Measurements from ENCODE around the gene SLC6A3.
"Not testable (repeated sequence)": the region's sequence is repeated elsewhere in the genome, so short reads cannot be mapped to it uniquely, and the experiment has no call there.

The SLC6A3 gene

DNA sequence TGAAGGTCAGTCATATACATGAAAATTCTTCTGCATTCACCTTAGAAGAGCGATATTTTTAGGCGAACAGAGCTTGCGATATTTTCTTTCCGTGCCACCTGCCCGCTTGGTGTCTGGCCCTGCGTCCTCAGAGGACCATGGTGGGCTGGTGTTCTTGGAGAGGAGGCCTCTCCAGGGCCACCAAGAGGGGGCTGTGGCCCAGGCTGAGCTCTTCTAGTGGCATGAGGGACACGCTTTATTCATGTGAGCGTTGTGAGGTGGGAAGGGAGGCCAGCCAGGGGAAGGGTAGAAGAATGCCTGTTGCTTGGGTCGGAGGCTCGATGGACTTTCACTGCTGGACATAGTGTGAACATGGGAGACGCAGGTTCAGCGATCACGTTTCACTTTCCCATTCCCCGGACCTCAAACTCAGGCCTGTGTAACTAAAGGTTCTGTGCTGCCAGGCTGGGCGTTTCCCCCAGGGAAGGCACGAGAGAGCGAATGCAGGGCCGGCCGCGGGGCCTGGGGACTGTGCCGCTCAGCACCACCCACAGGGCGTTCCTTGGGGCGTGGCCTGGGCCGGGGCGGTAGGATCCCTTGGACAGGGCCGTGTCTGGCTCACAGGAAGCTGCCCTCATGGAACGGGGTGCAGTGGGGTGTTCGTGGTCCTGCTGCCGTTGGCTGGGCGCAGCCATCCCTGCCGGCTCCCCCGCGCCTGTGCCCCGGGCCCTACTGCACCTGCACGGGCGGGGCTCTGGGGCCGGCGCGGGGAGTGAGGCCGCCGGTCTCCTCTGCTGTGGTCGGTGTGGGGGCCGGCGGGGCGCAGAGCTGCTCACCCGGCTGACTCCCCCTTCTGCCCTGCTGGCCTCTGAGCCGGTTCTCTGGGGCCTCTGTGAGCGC lies 59.6 kb downstream of the SLC6A3 start:
- peak; percentile 64 for DNase-seq

- DNase-seq = no peak
These were observed 60.7 kb downstream of the SLC6A3 start for GRCh38 chr5:1384521-1384920.

- no peak for DNase-seq
These were observed 61.3 kb downstream of the SLC6A3 start for GRCh38 chr5:1383886-1384401.

GRCh38 chr5:1383344-1383743 lies 61.9 kb downstream of the SLC6A3 start:
- DNase-seq = no peak

DNA sequence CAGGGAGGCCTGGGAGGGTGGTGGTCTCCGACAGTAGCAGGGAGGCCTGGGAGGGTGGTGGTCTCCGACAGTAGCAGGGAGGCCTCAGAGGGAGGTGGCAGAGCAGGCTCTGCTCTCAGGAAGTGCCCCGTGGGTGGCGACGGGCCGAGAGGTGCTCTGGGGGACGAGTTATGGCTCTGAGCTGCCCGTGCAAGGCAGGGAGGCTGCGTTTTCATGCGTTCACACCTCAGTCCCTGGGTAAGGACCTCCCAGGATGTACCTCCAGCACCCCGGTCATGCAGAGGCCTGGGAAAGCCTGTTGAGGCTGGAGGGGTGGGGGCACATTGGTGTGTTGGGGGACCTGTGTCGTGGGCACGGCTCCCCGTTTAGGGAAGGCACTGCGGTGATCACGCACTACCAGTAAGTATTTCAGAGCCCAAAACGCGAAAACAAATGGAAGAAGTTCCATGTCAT lies 63.0 kb downstream of the SLC6A3 start:
- DNase-seq = no peak

- DNase-seq = no peak
These were observed 63.6 kb downstream of the SLC6A3 start for GRCh38 chr5:1381370-1382247.

DNA sequence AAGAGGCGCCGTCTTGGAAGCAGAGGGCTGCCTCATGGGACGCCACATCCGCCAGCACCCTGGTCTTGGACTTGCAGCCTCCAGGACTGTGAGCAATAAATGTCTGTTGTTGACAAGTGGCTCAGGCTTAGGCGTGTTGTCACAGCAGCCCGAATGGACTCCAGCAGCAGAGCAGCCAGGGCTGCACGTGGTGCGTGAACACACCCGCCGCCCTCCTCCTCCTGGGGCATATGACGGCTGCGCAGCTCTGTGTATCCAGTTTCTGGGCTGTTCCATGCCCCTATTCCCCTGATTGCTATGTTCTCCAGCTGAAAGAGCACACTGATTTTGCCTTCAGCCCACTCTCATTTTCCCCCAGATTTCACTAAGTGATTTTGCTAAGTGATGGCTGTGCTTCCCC lies 64.3 kb downstream of the SLC6A3 start:
- peak; percentile 28 for DNase-seq

DNA sequence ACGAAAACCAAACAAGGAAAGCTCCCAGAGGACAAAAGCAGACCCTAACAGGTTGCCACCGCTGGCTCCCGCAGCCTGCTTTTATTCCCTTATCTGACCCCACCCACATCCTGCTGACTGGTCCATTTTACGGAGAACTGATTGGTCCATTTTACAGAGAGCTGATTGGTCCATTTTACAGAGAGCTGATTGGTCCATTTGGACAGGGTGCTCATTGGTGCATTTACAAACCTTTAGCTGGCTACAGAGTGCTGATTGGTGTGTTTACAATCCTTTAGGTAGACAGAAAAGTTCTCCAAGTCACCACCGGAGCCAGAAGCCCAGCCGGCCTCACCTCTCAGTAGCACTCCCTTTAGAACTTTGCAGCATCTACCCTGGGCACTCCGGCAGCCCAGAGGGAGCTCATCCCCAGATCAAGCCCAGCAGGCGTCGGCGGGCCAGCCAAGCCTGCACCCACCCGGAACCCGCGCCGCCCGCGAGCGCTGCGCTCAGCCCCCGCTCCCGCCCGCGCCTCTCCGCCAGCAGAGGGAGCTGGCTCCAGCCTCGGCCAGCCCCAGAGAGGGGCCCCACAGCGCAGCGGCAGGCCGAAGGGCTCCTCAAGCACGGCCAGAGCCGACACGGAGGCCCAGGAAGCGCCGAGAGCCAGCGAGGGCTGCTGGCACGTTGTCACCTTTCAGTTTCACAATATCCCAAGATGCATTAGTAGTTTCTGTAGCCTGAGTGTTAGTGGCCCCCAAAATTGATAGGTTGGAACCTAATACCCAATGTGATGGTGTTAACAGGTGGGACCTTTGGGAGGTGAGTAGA lies 65.0 kb downstream of the SLC6A3 start:
- peak; percentile 32 for DNase-seq

DNA sequence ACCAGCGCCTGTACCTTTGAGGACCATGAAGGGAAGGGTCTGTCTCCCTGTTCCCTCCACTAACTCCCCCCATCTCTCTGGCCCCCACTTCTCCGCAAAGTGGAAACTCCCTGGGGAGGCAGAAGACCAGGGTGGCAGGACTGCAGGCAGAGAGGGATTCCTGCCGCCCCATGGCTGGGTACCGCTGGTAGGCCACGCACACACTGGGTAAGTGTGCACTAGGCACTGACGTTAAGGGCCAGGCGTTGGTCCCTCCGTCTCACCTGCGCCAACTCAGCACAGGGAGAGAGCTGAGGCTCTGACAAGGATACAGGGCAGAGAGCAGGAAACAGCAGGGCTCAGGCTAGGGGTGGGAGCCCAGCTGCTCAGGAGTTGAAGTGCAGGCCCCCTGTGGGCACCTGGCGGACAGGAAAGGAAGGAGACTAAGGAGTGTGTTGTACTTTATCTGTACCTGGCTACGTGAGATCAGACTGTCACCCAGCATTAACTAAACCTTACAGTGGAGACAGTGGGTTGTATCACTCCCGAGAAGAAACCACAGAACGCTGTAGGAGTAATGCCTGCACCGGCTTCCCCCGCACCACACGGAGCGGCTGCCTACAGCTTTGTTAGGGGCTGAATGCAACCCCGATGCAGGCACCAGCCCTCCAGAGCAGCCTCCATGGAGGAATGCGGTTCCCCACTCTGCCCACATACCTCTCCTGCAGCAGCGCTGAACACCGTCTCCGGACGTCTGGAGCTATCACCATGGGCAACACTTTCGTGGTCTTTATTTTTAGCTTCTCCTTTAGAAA lies 66.2 kb downstream of the SLC6A3 start:
- DNase-seq = no peak

DNA sequence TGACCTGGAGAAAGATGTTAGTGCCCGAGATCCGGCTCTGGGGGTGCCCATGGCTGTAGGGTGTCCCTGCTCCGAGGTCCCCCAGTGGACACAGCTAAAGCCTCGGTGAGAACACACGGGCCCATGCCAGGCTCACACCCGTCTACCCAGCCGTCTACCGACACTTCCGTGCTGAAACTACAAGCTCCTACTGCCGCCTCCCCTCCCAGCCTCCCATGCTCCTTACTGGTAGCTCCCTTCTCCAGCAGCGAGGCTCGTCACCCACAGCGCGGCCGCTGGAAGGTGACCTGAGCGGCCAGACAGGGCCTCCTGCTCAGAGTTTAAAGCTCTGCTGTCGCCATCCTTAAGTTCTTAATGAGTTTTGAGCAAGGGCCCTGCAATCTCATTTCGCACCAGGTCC lies 67.1 kb downstream of the SLC6A3 start:
- DNase-seq = no peak

DNA sequence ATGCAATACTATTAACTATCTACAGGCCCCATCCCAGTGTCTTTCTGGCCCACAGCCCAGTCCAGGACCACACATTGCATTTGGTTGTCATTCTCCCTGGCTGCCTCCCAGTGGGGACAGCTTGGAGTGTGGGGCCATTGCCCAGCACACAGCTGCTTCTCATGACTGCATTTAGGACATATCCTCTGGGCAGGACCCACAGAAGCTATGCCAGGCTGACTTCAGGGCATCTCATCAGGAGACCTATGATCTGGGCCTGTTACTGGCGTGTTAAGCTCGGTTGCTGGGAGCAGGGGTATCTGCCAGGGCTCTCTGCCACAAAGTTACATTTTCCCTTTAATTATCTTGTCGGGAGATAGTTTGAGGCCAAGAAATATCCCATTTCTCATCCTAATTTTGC lies 68.3 kb downstream of the SLC6A3 start:
- no peak for DNase-seq

DNA sequence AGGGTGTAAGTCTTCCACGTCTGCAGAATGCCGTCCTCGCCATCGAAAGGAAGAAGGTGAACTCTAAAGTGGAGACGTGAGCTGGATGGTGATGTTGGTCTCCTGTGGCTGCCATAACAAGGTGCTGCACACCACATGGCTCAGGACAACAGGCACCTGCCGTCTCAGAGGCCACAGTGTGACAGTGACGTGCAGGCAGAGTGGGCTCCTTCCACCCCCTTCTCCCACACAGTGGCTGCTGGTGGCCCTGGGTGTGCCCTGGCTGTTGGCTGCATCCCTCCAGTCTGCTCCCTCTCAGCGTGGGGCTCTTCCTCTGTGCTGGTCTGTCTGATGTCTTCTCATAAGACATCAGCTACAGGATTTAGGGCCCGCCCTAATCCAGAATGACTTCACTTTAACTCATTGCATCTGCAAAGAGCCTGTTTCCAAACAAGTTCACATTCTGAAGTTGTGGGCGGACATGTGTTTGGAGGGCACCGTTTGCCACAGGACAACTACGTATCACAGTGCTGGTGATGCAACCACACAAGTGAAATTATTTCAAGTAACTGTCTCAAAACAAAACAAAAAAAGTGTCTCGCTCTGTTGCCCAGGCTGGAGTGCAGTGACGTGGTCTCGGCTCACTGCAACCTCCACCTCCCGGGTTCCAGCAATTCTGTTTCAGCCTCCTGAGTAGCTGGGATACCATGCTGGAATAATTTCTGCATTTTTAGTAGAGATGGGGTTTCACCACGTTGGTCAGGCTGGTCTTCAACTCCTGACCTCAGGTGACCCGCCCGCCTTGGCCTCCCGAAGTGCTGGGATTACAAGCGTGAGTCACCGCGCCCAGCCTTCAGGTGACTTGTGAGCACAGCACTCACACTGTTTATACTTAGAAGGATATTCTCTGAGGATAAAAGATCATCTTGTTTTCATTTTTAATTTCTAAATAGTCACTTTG lies 69.1 kb downstream of the SLC6A3 start:
- DNase-seq = no peak

DNA sequence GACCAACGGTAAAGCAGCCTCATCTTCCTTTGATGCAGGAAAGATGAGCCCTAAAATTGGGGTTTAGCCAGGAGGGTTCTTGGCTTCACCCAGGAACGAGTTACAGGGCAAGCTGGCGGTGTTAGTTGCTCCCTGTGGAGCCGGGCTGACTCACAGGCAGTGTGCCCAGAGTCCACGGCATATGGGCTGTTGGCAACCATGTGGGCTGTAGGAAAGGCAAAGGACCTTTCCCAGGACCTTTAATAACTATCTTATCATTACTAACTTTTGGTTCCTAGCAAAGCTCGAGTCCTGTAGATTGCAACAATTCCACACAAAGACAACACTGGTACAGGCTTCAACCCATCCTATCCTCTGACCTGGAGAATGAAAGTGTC lies 70.6 kb downstream of the SLC6A3 start:
- no peak for DNase-seq

GRCh38 chr5:1374030-1374678 lies 71.1 kb downstream of the SLC6A3 start:
- DNase-seq = no peak

DNA sequence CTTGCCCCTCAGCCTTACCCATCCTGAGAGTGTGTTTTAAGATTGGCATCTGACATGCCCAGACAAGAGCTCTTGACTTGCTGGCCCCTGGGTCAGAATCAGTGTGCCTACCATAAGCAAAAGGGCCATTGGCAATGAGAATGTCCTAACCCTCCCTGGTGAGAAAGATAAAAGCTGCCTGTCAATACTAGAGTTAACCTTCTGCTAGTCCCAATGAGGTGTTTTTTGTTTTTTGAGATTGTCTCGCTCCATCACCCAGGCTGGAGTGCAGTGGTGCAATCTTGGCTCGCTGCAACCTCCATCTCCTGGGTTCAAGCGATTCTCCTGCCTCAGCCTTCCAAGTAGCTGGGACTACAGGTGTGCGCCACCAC lies 73.3 kb downstream of the SLC6A3 start:
- DNase-seq = not testable (repeated sequence)

DNA sequence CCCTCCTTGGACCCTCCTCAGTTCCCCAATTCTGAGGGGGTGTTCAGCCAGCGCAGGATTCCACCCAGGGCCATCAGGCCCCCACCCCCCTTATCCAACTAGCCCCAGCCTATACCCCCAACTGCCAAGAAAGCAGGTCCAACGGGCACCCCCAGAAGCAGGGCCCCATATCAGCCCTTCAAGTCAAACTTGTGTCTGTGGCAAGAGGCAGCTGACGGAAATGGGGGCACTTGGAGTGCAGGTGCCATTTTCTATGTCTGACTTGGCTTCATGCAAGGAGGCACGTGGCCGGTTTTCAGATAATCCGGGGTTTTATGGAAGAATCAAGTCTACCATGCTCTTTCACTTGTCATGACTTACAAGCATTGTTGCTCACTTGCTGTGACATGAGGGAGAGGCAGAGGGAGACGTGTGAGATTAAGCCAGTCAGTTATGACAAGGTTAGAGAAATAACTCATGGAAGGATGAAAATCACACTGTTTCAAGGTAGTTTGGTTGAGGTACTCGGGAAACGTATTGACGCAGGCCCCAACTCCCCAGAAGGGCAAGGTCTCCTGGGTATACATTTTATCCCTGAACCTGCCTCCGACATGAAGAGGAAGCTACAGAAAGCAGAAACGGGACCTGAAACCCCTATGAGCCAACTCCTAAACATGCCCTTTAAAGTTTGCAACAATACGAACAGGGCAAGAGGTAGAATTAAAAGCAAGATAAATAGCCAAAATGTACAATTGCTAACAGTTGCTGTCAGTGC lies 73.8 kb downstream of the SLC6A3 start:
- no peak for DNase-seq

- no peak for DNase-seq
These were observed 75.2 kb downstream of the SLC6A3 start for GRCh38 chr5:1370006-1370405.

DNA sequence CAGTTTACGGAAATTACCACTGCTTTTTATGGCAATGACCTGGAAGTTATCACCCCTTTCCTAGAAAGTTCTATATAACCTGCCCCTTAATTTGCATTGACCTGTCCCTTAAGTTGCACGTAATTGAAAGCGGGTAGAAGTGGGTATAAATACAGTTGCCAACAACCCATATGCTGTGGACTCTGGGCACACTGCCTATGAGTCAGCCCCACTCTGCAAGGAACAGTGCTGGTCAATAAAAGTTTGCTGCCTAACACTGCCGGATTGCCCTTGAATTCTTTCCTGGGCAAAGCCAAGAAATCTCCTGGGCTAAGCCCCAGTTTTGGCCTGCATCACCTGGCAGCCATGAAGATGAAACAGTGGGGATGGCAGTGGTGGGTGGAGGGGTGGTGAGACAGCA lies 76.5 kb downstream of the SLC6A3 start:
- no peak for DNase-seq

- DNase-seq = no peak
These were observed 77.0 kb downstream of the SLC6A3 start for GRCh38 chr5:1368236-1368635.

DNA sequence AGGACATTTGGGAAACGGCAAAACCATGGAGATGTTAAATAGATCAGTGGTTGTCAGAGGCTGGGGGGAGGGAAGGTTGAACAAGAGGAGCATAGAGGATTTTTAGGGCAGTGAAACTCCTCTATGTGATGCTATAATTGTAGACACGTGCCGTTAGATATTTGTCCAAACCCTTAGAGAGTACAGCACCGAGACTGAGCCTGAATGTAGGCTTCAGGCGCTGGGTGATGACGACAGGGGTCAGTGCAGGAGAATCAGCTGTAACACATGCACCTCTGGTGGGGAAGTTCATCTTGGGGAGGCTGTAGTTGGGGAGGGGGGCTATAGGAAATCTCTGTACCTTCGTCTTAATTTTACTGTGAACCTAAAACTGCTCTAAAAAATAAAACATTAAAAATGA lies 78.1 kb downstream of the SLC6A3 start:
- DNase-seq = no peak
